ENCODE results near the gene HPN. TPM values are rescaled to one million over a fixed set of nuclear protein-coding genes. Genes with fewer than 3 reads are reported as not detected.
"Not testable (repeated sequence)": the region's sequence is repeated elsewhere in the genome, so short reads cannot be mapped to it uniquely, and the experiment has no call there.

HPN gene
- total RNA-seq, 3 donors from 2014 or later: 0.26 to 0.38 TPM; not detected in 1

DNA sequence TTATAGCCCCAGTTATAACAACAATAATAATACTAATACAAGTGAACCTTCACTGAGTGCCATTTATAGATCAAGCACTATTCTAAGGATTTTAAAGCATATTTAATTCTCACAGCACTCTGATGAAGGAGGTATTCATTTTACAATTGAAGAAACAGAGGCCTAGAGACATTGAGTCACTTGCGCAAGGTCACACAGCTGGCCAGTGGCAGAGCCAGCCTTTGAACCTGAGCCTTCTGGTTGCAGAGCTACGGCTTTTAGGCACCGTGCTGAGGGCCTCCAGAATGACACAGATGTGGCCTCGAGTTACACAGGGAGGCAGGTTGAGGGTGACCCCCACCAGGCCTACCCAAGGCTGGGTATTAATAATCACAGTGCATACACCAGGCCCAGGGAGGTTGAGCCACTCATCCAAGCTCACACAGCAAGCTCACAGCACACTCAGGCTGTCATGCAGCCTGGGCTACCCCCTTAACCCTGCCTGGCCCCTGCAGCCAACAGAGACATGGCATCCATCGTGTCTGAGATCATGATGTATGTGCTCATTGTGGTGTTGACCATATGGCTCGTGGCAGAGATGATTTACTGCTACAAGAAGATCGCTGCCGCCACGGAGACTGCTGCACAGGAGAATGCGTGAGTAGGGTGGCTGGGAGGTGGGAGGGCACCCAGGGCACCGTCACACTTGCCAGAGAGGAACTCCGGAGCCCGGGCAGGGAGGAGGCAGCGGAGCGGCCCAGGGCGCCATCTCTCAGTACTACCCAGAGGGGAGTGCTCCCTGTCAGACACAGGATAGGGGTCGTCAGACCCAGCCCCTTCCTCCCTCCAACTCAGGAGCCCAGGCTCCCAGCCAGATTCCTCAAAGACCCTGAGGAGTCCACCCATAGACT is 2.7 kb upstream of the HPN start:
- no peak overlapping the region for H3K4me3 Mint-ChIP-seq
- no peaks in the 10 kb centered on the region for H3K9me3 Mint-ChIP-seq
- DNase-seq (no peak), ATAC-seq (no peak)
- peaks cover 20% of the 10 kb centered on the region for H3K4me1 Mint-ChIP-seq (ENCODE audit: low read depth)
- no peaks in the 10 kb centered on the region for H3K36me3 Mint-ChIP-seq (ENCODE audit: insufficient read depth)
- no peaks in the 10 kb centered on the region for H3K27me3 Mint-ChIP-seq (ENCODE audit: low read depth)

DNA sequence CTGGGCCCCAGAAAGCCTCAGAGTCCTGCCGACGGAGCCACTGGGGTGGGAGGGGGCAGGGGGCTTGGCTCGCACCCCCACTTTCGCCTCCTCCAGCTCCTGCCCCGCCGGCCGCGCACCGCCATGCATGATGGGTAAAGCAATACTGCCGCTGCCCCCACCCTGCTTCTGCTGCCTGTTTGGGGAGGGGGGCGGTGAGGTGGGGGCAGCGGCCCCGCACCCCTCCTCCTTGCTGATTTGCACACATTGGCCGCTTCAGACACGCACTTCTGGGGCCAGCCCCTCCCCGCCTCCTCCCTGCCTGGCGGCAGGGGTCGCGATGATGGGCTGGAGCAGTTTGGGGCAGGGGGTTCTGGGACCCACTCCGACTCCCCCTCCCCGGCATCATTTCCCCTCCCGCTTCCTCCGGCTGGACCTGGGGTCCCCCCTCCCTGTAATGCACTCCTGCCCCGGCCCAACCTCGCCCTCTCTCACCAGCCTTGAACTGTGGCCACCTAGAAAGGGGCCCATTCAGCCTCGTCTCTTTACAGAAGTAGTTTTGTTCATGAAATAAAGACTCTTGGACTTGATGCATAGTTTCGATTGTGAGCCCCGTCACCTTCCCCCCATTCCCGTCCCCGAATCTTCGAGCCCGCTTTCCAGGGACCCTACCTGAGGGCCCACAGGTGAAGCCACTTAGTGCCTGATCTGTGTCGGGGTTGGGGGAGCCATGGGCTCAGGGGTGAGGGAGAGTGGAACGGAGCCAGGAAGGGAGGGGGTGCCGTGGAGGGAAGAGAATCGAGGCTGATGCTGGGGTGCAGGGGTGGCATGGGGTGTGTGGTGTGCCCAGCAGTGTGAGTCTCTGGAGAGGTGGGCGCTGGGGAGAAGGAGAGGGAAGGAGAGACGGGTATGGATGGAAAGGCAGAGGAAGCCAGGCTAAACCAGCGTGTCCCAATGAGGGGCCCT is 1.4 kb upstream of the HPN start:
- Mint-ChIP-seq H3K9me3 (no peaks in the 10 kb centered on the region), H3K36me3 (ENCODE audit: insufficient read depth) (no peaks in the 10 kb centered on the region), H3K4me1 (ENCODE audit: low read depth) (peaks cover 30% of the 10 kb centered on the region), H3K4me3 (peak overlapping the region; percentile 63), H3K27me3 (ENCODE audit: low read depth) (no peaks in the 10 kb centered on the region)
- peak in 1 of 2 donors; percentile 20 for ATAC-seq
- no peak for DNase-seq

DNA sequence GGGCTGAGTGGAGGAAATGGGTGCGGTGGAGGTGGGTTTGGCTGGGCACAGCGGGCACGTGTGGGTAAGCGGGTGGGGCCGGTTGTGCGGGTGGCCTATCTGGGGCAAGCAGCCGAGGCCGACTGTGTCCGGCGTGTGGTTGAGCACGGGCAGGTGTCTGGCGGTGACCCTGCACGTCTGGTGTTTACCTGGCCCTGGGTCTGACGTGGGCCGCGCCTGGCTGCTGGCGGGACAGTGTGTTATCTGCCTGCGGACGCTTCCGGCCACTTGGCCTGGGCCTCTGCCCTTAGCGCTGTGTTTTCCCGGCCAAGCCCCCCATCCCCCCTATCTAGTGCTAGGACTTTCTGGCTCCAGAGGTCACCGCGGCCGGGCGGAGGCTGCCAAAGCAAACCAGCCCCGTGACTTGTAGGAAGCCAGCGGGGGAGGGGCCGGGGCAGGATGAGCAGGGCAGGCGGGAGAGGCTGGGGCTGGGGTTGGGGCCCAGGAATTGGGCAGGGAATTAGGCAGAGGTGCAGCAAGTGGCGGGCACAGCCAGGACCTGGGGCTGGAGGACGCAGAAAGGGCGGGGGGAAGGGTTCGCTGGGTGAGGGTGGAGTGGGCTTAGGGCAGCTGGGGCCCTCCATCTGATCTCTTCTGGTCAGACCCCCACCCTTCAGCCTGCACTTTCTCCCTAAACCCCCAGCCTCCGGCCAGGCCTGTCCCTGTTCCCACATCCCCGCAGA is 534 bp upstream of the HPN start:
- peaks cover 3% of the 10 kb centered on the region for H3K27me3 Mint-ChIP-seq (ENCODE audit: low read depth)
- peak overlapping the region; percentile 63 for H3K4me3 Mint-ChIP-seq
- ATAC-seq: peak; percentile 33 to 38
- DNase-seq: no peak
- no peaks in the 10 kb centered on the region for H3K9me3 Mint-ChIP-seq
- no peaks in the 10 kb centered on the region for H3K36me3 Mint-ChIP-seq (ENCODE audit: insufficient read depth)
- peaks cover 37% of the 10 kb centered on the region for H3K4me1 Mint-ChIP-seq (ENCODE audit: low read depth)

DNA sequence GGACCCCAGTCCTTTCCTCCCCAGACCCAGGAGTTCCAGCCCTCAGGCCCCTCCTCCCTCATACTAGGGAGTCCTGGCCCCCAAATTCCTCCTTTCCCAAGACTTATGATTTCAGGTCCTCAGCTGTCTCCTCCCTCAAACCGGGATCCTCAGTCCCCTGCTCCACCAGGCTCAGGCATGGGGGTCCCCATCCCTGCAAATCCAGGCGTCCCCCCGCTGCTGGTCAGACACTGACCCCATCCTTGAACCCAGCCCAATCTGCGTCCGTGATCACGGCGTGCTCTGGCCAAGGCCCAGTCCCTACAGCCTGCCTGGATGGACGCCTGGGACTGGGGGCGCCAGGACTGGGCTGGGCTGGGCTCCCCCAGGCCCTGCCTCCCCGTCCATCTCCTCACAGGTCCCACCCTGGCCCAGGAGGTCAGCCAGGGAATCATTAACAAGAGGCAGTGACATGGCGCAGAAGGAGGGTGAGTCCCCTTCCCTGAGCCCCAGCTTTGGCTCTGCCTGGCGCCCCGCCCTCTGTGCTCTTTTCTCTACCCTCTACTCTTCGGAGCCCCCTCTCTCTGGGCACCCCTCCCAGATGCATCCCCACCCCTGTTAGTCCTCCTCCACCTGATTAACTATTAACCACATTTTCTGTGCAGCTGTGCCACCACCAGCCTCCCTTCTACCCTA is 672 bp downstream of the HPN start:
- peaks cover 3% of the 10 kb centered on the region for H3K27me3 Mint-ChIP-seq (ENCODE audit: low read depth)
- H3K4me1 Mint-ChIP-seq (ENCODE audit: low read depth): peaks cover 37% of the 10 kb centered on the region
- H3K4me3 Mint-ChIP-seq: no peak overlapping the region
- H3K9me3 Mint-ChIP-seq: no peaks in the 10 kb centered on the region
- H3K36me3 Mint-ChIP-seq (ENCODE audit: insufficient read depth): no peaks in the 10 kb centered on the region
- ATAC-seq (no peak), DNase-seq (no peak)

DNA sequence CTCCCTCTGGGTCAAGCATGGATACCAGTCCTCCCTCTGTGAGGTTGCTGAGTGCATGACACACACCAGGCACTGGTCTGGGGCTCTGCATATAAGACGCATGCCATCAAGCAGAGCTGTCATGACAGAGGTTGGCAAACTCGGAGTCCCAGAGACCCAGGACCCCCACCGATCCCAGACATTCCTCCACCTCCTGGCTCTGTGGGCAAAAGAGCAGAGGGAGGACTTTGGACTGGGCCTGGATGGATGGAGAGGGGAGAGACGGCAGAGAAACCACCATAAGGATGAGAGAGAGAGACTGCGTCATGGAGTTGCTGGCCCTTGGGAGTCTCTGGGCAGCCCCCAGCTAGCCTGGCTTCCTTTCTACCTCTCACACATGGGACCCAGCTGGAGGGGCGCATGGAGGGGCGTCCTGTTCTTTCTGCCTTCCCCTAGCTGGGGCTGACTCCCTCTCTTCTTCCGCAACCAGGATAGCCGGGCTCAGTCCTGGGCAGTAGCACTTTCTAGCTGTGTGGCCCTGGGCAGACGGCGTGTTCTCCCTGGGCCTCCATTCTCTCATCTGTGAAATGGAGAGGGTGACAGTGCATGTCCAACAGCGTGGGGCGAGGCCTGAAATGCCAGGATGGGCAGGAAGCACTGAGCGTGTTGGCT is 1.6 kb downstream of the HPN start:
- DNase-seq (no peak), ATAC-seq (no peak)
- no peak overlapping the region for H3K4me3 Mint-ChIP-seq
- H3K9me3 Mint-ChIP-seq: no peaks in the 10 kb centered on the region
- H3K27me3 Mint-ChIP-seq (ENCODE audit: low read depth): peaks cover 3% of the 10 kb centered on the region
- H3K4me1 Mint-ChIP-seq (ENCODE audit: low read depth): peaks cover 37% of the 10 kb centered on the region
- H3K36me3 Mint-ChIP-seq (ENCODE audit: insufficient read depth): no peaks in the 10 kb centered on the region

DNA sequence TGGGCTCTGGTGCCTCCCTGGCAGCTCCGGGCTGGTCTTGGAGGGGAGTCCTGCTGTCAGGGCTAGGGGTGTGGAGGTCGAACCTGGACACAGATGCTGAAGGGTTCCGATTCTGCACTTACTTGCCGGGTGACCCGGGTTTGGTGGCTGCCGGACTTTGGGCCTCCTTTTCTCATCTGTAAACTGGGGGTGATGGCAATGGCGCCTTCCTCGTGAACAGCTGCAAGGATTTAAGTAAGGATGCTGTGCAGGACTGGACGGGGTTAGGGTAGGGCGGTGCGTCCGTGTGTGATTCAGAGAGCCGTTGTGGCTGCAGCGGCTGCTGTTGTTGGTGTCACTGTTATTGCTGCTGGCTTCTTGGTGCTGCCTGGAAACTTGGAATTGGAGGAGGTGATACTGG is 2.4 kb downstream of the HPN start:
- H3K36me3 Mint-ChIP-seq (ENCODE audit: insufficient read depth): no peaks in the 10 kb centered on the region
- H3K27me3 Mint-ChIP-seq (ENCODE audit: low read depth): peaks cover 3% of the 10 kb centered on the region
- ATAC-seq (no peak), DNase-seq (no peak)
- H3K4me1 Mint-ChIP-seq (ENCODE audit: low read depth): peaks cover 37% of the 10 kb centered on the region
- no peaks in the 10 kb centered on the region for H3K9me3 Mint-ChIP-seq
- H3K4me3 Mint-ChIP-seq: no peak overlapping the region

DNA sequence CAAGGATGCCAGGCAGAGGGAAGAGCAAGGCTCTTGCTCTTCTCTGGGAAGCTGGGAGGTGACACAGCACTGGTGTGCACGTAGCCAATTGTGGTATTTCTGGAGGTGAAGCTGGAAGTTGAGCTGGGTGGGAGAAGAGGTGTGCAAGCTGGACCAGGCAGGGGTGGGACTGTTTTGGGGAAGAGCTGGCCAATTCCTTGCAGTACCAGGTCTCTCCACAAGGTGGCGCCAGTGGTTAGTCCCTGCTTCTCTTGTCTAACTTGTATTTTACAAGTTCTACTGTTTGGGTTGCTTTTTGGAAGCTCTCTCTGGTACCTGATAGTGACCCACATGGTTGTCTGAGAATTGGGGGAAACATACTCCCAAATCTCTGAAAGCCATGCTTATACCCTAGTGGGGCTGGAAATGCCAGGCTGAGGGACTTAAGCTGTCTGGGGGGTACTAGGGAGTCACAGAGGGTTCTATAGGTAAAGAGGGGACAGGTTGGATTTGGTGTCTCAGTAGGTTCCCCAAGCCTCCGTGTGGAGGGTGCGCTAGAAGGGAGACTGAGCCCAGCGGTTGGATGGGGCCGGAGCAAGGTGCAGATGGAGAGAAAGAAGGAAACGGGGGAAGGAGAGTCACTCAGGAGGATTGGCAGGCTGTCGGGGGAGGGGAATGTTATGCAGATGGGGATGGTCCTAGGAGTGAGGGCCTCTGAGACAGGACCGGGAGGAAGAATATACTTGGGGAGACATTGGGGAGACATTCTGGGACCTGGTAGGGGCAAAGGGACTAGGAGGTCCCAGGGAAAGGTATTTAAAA is 3.0 kb downstream of the HPN start:
- peak; percentile 58 for DNase-seq
- Mint-ChIP-seq H3K4me1 (ENCODE audit: low read depth) (peaks cover 32% of the 10 kb centered on the region), H3K27me3 (ENCODE audit: low read depth) (peaks cover 3% of the 10 kb centered on the region), H3K9me3 (no peaks in the 10 kb centered on the region), H3K36me3 (ENCODE audit: insufficient read depth) (no peaks in the 10 kb centered on the region), H3K4me3 (no peak overlapping the region)
- ATAC-seq: no peak

DNA sequence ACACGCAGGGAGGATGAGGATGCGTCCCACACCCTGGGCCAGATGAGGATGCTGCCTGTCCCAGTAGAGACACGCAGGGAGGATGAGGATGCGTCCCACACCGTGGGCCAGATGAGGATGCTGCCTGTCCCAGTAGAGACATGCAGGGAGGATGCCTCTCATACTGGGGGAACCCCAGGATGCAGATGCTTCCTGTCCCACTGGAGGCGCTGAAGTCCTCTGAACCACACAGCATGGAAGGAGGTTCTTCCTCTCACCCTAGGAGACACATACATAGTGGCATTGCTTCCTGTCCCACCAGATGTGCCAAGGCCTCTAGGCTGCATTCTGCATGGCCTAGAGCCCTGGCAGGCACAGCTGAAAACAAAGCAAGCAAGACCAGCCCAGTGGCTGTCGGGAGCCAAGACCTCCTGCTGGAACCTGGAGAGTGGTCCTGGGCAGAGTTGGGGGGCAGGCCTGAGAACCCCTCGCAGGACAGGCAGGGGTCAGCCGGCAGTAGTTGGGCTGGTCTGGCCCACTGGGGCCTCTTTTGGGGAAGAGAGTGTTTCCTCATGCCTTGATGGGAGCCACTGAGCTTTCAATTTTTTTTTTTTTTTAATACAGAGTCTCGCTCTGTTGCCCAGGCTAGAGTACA is 4.3 kb downstream of the HPN start:
- Mint-ChIP-seq H3K9me3 (no peaks in the 10 kb centered on the region), H3K4me1 (ENCODE audit: low read depth) (peaks cover 25% of the 10 kb centered on the region), H3K36me3 (ENCODE audit: insufficient read depth) (no peaks in the 10 kb centered on the region), H3K27me3 (ENCODE audit: low read depth) (peaks cover 3% of the 10 kb centered on the region), H3K4me3 (no peak overlapping the region)
- ATAC-seq (peak; percentile 85 to 90), DNase-seq (no peak)

DNA sequence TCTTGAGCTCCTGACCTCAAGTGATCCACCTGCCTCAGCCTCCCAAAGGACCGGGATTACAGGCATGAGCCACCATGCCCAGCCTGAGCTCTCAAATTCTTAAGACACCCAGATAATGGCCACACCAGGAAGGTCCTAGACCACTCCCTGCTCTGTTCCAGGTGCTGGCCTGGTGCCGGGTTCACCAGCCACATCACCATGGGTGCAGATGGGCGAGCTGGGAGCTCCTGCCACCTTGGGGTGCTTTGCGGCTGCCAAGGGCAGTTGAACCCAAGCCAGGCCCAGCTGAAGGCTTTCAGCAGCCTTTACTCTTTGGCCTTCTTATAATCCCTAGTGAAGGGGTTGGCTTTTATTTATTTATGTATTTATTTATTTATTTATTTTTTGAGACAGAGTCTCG is 4.9 kb downstream of the HPN start:
- peaks cover 23% of the 10 kb centered on the region for H3K4me1 Mint-ChIP-seq (ENCODE audit: low read depth)
- DNase-seq (no peak), ATAC-seq (no peak)
- H3K36me3 Mint-ChIP-seq (ENCODE audit: insufficient read depth): no peaks in the 10 kb centered on the region
- no peaks in the 10 kb centered on the region for H3K9me3 Mint-ChIP-seq
- H3K27me3 Mint-ChIP-seq (ENCODE audit: low read depth): peaks cover 3% of the 10 kb centered on the region
- no peak overlapping the region for H3K4me3 Mint-ChIP-seq

DNA sequence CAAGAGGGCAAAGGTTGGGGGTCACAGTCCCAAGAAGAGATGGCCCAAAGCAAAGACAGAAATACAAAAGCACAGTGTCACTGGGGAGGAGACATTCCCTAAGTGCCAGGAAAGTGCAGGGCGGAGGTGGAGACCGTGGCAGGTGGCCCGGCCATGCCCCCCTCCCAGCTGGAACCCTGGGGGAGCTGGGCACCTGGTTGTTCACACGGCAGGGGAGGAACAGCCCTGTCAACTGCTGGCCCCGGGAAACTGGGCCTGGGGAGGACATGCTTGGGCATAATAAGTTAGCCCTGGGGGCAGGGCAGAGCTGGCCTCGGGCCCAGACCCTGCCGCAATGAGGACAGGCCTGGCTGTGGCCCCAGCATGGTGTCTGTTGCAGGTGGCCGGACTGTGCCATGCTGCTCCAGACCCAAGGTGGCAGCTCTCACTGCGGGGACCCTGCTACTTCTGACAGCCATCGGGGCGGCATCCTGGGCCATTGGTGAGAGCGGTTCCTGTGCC is 7.4 kb downstream of the HPN start:
- no peak for DNase-seq
- no peak overlapping the region for H3K4me3 Mint-ChIP-seq
- H3K27me3 Mint-ChIP-seq (ENCODE audit: low read depth): peaks cover 3% of the 10 kb centered on the region
- no peaks in the 10 kb centered on the region for H3K36me3 Mint-ChIP-seq (ENCODE audit: insufficient read depth)
- peaks cover 17% of the 10 kb centered on the region for H3K4me1 Mint-ChIP-seq (ENCODE audit: low read depth)
- no peak for ATAC-seq
- no peaks in the 10 kb centered on the region for H3K9me3 Mint-ChIP-seq

DNA sequence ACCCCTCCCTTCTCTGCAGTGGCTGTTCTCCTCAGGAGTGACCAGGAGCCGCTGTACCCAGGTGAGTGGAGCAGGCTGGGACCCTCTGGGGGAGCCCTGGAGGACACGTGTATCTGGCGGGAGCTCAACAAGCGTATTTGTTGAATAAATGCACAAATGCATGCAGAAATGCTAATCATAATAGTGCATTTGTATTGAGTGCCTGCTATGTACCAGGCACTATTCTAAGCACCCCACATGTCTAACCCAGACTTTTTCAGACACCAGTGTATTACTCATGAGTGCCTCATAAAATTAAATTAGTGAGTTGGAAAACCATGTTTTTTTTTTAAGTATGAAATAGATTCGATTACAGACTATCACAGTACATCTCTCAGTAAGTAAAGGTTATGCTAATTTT is 7.9 kb downstream of the HPN start:
- no peak for ATAC-seq
- Mint-ChIP-seq H3K36me3 (ENCODE audit: insufficient read depth) (no peaks in the 10 kb centered on the region), H3K4me3 (no peak overlapping the region), H3K27me3 (ENCODE audit: low read depth) (peaks cover 3% of the 10 kb centered on the region), H3K4me1 (ENCODE audit: low read depth) (peaks cover 12% of the 10 kb centered on the region), H3K9me3 (no peaks in the 10 kb centered on the region)
- DNase-seq: no peak

DNA sequence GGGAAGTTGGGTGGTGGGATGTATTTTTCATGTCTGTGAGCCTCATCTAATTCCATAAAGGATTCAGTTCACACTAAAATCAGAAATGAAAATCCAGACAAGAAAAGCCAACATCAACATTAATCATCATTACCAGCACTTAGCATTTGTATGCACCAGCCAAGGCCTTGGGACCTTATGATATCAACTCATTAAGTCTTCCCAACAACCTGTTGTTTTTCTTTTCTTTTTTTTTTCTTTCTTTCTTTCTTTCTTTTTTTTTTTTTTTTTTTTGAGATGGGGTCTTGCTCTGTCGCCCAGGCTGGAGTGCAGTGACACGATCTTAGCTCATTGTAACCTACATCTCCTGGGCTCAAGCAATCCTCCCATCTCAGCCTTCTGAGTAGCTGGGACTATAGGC is 9.1 kb downstream of the HPN start:
- H3K4me3 Mint-ChIP-seq; H3K27me3 Mint-ChIP-seq (ENCODE audit: low read depth); DNase-seq; H3K9me3 Mint-ChIP-seq; ATAC-seq; H3K36me3 Mint-ChIP-seq (ENCODE audit: insufficient read depth); H3K4me1 Mint-ChIP-seq (ENCODE audit: low read depth): not testable (repeated sequence)

All from activated T-cell treated with anti-CD3 and anti-CD28 coated beads, Interleukin-2, amount 50 U/mL, for 4 hours (primary cell).